Neuronal stem cell (in vitro differentiated cells): ENCODE data around the gene WDPCP.
A peak's percentile ranks its signal among the peaks of the same experiment; 100 is the strongest.

Source experiments
- DNase-seq: peaks from one replicate; pipeline ENCODE4 v3.0.0-alpha.2; 2013; ENCODE audit warnings: low spot score
- H2AFZ ChIP-seq: one replicate; pipeline ENCODE4 v1.6.1; 2013; ENCODE audit warnings: mild to moderate bottlenecking, low read length, inconsistent platforms
- H2AK5ac ChIP-seq: 2 replicates; pipeline ENCODE4 v1.6.1; 2013; ENCODE audit warnings: low read depth, mild to moderate bottlenecking, inconsistent platforms, low read length, moderate library complexity, mixed read lengths
- H2BK120ac ChIP-seq: 2 replicates; pipeline ENCODE4 v1.6.1; 2013; ENCODE audit warnings: low read depth, mild to moderate bottlenecking, inconsistent platforms, low read length, moderate library complexity, mixed read lengths
- H2BK12ac ChIP-seq: one replicate; pipeline ENCODE4 v1.6.1; 2013; ENCODE audit warnings: low read length, inconsistent platforms
- H2BK15ac ChIP-seq: 2 replicates; pipeline ENCODE4 v1.6.1; 2013; ENCODE audit warnings: mild to moderate bottlenecking, low read length, inconsistent platforms, mixed read lengths
- H2BK5ac ChIP-seq: one replicate; pipeline ENCODE4 v1.6.1; 2013; ENCODE audit warnings: inconsistent platforms, mild to moderate bottlenecking, low read length, moderate library complexity
- H3K14ac ChIP-seq: one replicate; pipeline ENCODE4 v1.6.1; 2013; ENCODE audit warnings: low read length, inconsistent platforms
- H3K18ac ChIP-seq: 2 replicates; pipeline ENCODE4 v1.6.1; 2013; ENCODE audit warnings: low read length, inconsistent platforms
- H3K23ac ChIP-seq: 2 replicates; pipeline ENCODE4 v1.6.1; 2013; ENCODE audit warnings: low read depth, mild to moderate bottlenecking, mixed read lengths, low read length, inconsistent platforms; ENCODE audit not compliant: poor library complexity
- H3K27ac ChIP-seq: replicated peaks from 3 replicates; pipeline ENCODE4 v1.5.1; 2013; ENCODE audit warnings: low read length, inconsistent platforms
- H3K27me3 ChIP-seq, 3 experiments: 2 replicates each; pipeline ENCODE4 v1.6.1; 2013; ENCODE audit warnings: low read length in 3 of 3, mild to moderate bottlenecking in 2 of 3, inconsistent platforms in 1 of 3, low read depth in 1 of 3, mixed read lengths in 1 of 3, moderate library complexity in 1 of 3; ENCODE audit not compliant: control insufficient read depth in 3 of 3, insufficient read depth in 3 of 3
- H3K36me3 ChIP-seq, 2 donors: replicated peaks in 1 of 2; 2 replicates each; pipeline ENCODE4 v1.6.1; 2013; ENCODE audit warnings: low read length in 2 of 2; ENCODE audit not compliant: control insufficient read depth in 2 of 2, insufficient read depth in 2 of 2
- H3K4ac ChIP-seq: 2 replicates; pipeline ENCODE4 v1.6.1; 2013; ENCODE audit warnings: inconsistent platforms, mild to moderate bottlenecking, low read length, moderate library complexity
- H3K4me1 ChIP-seq, 2 donors: 1 replicate in 1 of 2; 2 replicates in 1 of 2; pipeline ENCODE4 v1.6.1; 2013; ENCODE audit warnings: low read length in 2 of 2, low read depth in 1 of 2; ENCODE audit not compliant: control insufficient read depth in 2 of 2, insufficient read depth in 1 of 2
- H3K4me2 ChIP-seq: one replicate; pipeline ENCODE4 v1.6.1; 2013; ENCODE audit warnings: mild to moderate bottlenecking, low read length, inconsistent platforms; ENCODE audit not compliant: insufficient read depth, poor library complexity, severe bottlenecking
- H3K4me3 ChIP-seq, 2 donors: 2 replicates each; pipeline ENCODE4 v1.5.1; 2013; ENCODE audit warnings: low read length in 2 of 2, mild to moderate bottlenecking in 2 of 2, inconsistent platforms in 1 of 2, moderate library complexity in 1 of 2
- H3K79me1 ChIP-seq: one replicate; pipeline ENCODE4 v1.6.1; 2013; ENCODE audit warnings: low read depth, mild to moderate bottlenecking, inconsistent platforms, low read length, moderate library complexity
- H3K9ac ChIP-seq: one replicate; pipeline ENCODE4 v1.6.1; 2013; ENCODE audit warnings: mild to moderate bottlenecking, low read depth, low read length, inconsistent platforms; ENCODE audit not compliant: poor library complexity
- H3K9me3 ChIP-seq, 2 donors: replicated peaks in 1 of 2; 2 replicates each; pipeline versions ENCODE3 to v1.6.1; 2013; ENCODE audit warnings: low read length in 2 of 2, mild to moderate bottlenecking in 2 of 2, inconsistent platforms in 1 of 2, low read depth in 1 of 2, mixed read lengths in 1 of 2, moderate library complexity in 1 of 2; ENCODE audit not compliant: control insufficient read depth in 2 of 2, insufficient read depth in 1 of 2
- H4K8ac ChIP-seq: one replicate; pipeline ENCODE4 v1.6.1; 2013; ENCODE audit warnings: low read depth, mild to moderate bottlenecking, inconsistent platforms, low read length, moderate library complexity
- H4K91ac ChIP-seq: one replicate; pipeline ENCODE4 v1.6.1; 2013; ENCODE audit warnings: low read length, low read depth, mild to moderate bottlenecking, inconsistent platforms; ENCODE audit not compliant: poor library complexity
- WGBS, 2 donors: extraction: QIAGEN DNeasy Blood & Tissue Kit; methylation state at CpG; one replicate each; pipeline ENCODE4 v1.1.7; 2013; ENCODE audit warnings: missing lambda C conversion rate in 2 of 2, mixed read lengths in 1 of 2; ENCODE audit not compliant: insufficient read length in 2 of 2, insufficient replicate concordance in 1 of 2; ENCODE audit errors: extremely low coverage in 2 of 2; 5-methylcytosine and 5-hydroxymethylcytosine counted together

Gene WDPCP

DNA sequence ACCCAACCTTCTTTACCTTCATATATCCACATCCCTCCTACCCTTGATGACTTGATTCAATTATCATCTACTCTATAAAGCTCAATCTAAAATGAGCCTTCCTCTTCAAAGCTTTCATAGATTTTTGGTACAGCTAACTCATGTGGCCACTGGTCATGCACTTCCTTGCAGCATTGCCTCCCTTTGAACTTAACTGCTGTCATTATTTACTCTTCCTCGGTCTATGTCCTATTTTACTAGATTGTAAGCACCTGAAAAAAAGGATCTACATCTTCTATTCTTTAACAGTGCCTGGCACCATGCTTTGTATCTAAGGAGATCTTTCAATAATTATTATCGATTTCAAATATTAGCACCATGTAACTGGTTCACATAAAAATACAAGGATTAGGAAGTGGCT, 31.1 kb upstream of the WDPCP start:
- Histone ChIP-seq H2AFZ (no peak overlapping the region), H3K4me3 (no peak overlapping the region), H4K91ac (no peak overlapping the region), H3K9ac (no peak overlapping the region), H3K79me1 (no peaks in the 10 kb centered on the region), H4K8ac (no peak overlapping the region), H3K27ac (no peak overlapping the region), H3K4me1 (peaks cover 5 to 11% of the 10 kb centered on the region in 2 donors), H2BK15ac (no peak overlapping the region), H3K4ac (no peak overlapping the region), H2BK12ac (no peak overlapping the region), H3K18ac (no peak overlapping the region), H2BK5ac (no peak overlapping the region), H3K27me3 (no peaks in the 10 kb centered on the region), H2BK120ac (no peak overlapping the region), H3K23ac (no peak overlapping the region), H3K4me2 (no peak overlapping the region), H3K14ac (no peak overlapping the region), H3K36me3 (no peaks in the 10 kb centered on the region), H3K9me3 (no peaks in the 10 kb centered on the region), H2AK5ac (no peak overlapping the region)
- no CpG with 5 or more reads among the region's 2 CpGs for WGBS, 2 donors
- DNase-seq = no peak

DNA sequence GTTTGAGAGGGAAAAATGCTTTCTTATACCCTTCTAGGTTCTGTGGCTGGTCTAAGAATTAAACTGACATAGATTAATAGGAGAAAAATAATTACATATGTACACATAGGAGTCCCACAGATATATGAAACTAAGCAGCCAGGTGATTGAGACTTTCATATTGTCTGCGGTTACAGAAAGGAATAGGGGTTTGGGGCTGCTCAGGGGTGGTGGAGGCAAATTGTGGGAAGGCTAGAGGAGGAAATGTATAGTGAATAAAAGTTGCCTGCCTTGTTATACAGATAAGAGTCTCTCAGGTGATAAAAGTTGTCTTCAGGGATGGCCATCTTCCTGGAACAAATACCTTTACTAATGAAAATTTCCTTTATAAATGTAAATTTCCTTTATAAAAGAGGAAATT, 29.1 kb upstream of the WDPCP start:
- Histone ChIP-seq H3K4me1 (peaks cover 14 to 15% of the 10 kb centered on the region in 2 donors), H3K27me3 (no peaks in the 10 kb centered on the region), H4K91ac (no peak overlapping the region), H3K79me1 (no peaks in the 10 kb centered on the region), H2AFZ (no peak overlapping the region), H3K14ac (no peak overlapping the region), H4K8ac (no peak overlapping the region), H2AK5ac (no peak overlapping the region), H3K36me3 (no peaks in the 10 kb centered on the region), H3K18ac (no peak overlapping the region), H3K23ac (no peak overlapping the region), H2BK5ac (no peak overlapping the region), H3K9ac (no peak overlapping the region), H2BK12ac (no peak overlapping the region), H3K27ac (no peak overlapping the region), H3K4me3 (no peak overlapping the region), H3K9me3 (no peaks in the 10 kb centered on the region), H3K4me2 (no peak overlapping the region), H3K4ac (no peak overlapping the region), H2BK15ac (no peak overlapping the region), H2BK120ac (no peak overlapping the region)
- WGBS, 2 donors = no CpG with 5 or more reads among the region's 1 CpG
- DNase-seq = no peak

DNA sequence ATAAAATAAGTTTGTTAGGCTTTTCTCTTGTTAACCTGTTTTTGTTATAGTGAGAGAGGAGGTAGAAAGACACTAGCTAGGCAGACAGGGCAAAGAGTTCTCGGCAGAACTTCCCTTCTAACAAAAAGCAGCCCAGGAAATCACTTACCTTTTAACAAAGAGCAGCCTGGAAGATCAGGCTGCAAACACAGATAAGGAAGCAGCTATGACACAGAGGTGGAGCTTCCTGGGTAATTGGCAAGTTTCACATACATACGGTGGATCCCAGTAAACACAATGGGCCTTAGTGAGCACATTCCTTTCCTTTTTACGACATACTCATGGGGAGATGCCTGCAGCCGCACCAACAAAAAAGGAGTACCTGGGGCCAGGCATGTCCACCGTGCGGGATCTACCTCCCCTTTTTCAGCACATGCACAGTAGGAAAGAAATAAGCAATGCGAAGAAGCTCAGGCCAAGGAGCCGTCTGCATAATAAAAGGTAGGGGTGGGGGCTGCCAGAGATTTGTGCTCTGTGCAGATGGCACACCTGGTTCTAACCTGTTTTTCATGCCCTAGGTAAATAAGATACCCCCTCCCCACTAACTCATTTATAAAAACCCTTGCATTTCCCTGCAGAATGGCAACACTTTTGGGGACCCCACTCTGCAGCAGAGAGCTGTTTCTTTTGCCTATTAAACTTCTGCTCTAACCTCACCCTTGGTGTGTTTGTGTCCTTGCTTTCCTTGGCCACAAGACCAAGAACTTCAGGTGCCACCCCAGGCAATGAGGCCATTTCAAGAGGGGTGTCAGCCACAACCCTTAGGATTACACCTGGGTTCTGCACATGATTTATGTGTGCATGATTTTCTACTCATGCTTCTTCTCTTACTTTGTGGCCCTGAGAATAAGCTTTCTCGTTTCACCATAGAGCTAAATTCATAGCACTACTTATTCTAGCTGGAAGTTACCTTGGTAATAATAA, 27.0 kb upstream of the WDPCP start:
- Histone ChIP-seq H3K4me3 (peak overlapping the region in 1 of 2 donors; percentile 13), H3K27me3 (no peaks in the 10 kb centered on the region), H2BK15ac (no peak overlapping the region), H3K79me1 (no peaks in the 10 kb centered on the region), H3K4me2 (peak overlapping the region; percentile 47), H3K4ac (no peak overlapping the region), H3K27ac (peak overlapping the region; percentile 67), H3K4me1 (peaks cover 14 to 15% of the 10 kb centered on the region in 2 donors), H2BK5ac (no peak overlapping the region), H3K9ac (no peak overlapping the region), H3K14ac (no peak overlapping the region), H2AK5ac (no peak overlapping the region), H2AFZ (peak overlapping the region; percentile 84), H2BK12ac (no peak overlapping the region), H3K36me3 (no peaks in the 10 kb centered on the region), H4K8ac (no peak overlapping the region), H2BK120ac (no peak overlapping the region), H4K91ac (no peak overlapping the region), H3K18ac (no peak overlapping the region), H3K23ac (no peak overlapping the region), H3K9me3 (no peaks in the 10 kb centered on the region)
- DNase-seq = no peak
- no CpG with 5 or more reads among the region's 9 CpGs for WGBS, 2 donors

DNA sequence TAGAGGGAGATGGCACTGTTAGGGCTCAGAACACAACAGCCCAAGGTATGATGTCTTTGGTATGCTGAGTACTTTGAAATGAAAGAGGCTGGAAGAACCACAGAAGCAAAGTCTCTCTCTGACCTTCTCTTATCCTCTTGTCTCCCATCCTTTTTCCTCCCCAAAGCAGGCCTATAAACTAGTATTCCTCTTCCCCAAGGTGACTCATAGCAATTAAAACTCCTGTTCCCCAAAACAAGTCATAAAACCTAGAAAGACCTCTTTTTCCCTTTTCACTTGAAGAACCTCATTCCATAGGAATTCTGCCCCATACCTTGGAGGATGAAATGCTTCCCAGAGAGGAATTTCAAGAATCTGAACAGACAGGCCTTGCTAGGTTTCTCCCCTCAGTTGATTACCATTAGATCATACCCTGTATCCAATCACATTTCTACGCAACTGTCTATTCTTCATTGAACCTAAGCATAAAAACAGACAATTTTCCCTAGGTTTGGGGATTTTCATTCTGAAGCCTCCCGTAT, 26.2 kb upstream of the WDPCP start:
- no peaks in the 10 kb centered on the region for H3K9me3 ChIP-seq
- peak; percentile 20 for DNase-seq
- no peaks in the 10 kb centered on the region for H3K27me3 ChIP-seq
- no peak overlapping the region for H2AK5ac ChIP-seq
- no peak overlapping the region for H3K14ac ChIP-seq
- peaks cover 14 to 15% of the 10 kb centered on the region in 2 donors for H3K4me1 ChIP-seq
- H3K36me3 ChIP-seq = no peaks in the 10 kb centered on the region
- H2AFZ ChIP-seq = peak overlapping the region; percentile 84
- no peak overlapping the region for H3K4me3 ChIP-seq
- WGBS, 2 donors = no CpG with 5 or more reads among the region's 2 CpGs
- H2BK120ac ChIP-seq = no peak overlapping the region
- no peaks in the 10 kb centered on the region for H3K79me1 ChIP-seq
- H3K23ac ChIP-seq = no peak overlapping the region
- H3K27ac ChIP-seq = peak overlapping the region; percentile 67
- H3K18ac ChIP-seq = no peak overlapping the region
- H3K9ac ChIP-seq = no peak overlapping the region
- no peak overlapping the region for H2BK15ac ChIP-seq
- H3K4ac ChIP-seq = no peak overlapping the region
- H4K91ac ChIP-seq = no peak overlapping the region
- no peak overlapping the region for H4K8ac ChIP-seq
- H2BK12ac ChIP-seq = no peak overlapping the region
- H2BK5ac ChIP-seq = no peak overlapping the region
- H3K4me2 ChIP-seq = no peak overlapping the region
